ENCODE measurements around the gene WDR35. TPM values are rescaled to one million over a fixed set of nuclear protein-coding genes. Genes with fewer than 3 reads are reported as not detected.

The WDR35 gene
- total RNA-seq, 1 donor from 2014 or later, result 6.4 TPM

DNA sequence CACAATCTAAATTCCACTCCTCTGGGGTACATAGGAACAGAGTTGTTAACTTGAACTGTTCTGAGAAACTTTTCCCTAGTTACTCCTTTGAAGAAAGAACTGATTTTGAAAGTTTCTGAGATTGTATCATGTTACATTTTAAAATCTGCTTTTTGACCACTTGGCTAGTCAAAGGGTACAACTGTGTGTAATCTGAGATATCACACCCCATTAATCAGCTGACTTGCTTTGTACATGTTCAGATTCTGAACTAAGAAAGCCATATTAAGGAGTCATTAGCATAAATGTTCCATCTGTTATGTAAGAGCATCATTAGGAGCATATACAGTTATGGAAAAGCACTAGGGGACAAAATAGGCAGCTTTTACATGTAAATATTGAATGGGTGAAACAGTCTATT, 3.8 kb upstream of the WDR35 start:
- H3K9me3 Mint-ChIP-seq (ENCODE audit: unreplicated experiment), result no peaks in the 10 kb centered on the region
- no peaks in the 10 kb centered on the region for H3K27me3 Mint-ChIP-seq (ENCODE audit: unreplicated experiment)
- H3K27ac Mint-ChIP-seq (ENCODE audit: unreplicated experiment), result no peak overlapping the region
- no peak for TF ChIP-seq CTCF (IDR thresholded peaks at IDR 0.05; ENCODE audit: partially characterized antibody, unreplicated experiment)
- DNase-seq, result no peak
- no peak overlapping the region for H3K4me3 Mint-ChIP-seq (ENCODE audit: unreplicated experiment)
- peaks cover 6% of the 10 kb centered on the region for H3K4me1 Mint-ChIP-seq (ENCODE audit: low read depth, unreplicated experiment)
- no peaks in the 10 kb centered on the region for H3K36me3 Mint-ChIP-seq (ENCODE audit: unreplicated experiment)

- H3K9me3 Mint-ChIP-seq (ENCODE audit: unreplicated experiment), result no peaks in the 10 kb centered on the region
- TF ChIP-seq CTCF (IDR thresholded peaks at IDR 0.05; ENCODE audit: partially characterized antibody, unreplicated experiment), result no peak
- H3K27ac Mint-ChIP-seq (ENCODE audit: unreplicated experiment), result no peak overlapping the region
- no peaks in the 10 kb centered on the region for H3K27me3 Mint-ChIP-seq (ENCODE audit: unreplicated experiment)
- no peaks in the 10 kb centered on the region for H3K36me3 Mint-ChIP-seq (ENCODE audit: unreplicated experiment)
- no peak overlapping the region for H3K4me3 Mint-ChIP-seq (ENCODE audit: unreplicated experiment)
- no peak for DNase-seq
- peaks cover 6% of the 10 kb centered on the region for H3K4me1 Mint-ChIP-seq (ENCODE audit: low read depth, unreplicated experiment)
Observed at GRCh38 chr2:19991895-19992294, 2.0 kb upstream of the WDR35 start.

DNA sequence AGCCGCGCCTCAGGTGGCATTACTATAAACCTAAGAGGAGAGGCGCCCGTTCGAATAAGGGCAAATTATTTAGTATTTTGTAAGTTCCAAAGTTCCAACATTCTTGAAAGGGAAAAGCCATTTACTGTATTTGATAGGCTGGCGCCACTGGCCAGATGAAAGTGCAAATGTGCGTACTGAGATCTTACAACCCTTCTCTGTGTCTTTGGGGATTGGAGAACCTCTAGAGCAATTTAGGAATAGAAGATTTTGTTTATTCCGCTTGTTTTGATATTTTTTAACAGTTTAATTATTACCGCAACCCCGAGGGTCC, 467 bp upstream of the WDR35 start:
- Mint-ChIP-seq H3K27ac (ENCODE audit: unreplicated experiment) (peak overlapping the region; percentile 75), H3K27me3 (ENCODE audit: unreplicated experiment) (no peaks in the 10 kb centered on the region), H3K9me3 (ENCODE audit: unreplicated experiment) (no peaks in the 10 kb centered on the region), H3K4me3 (ENCODE audit: unreplicated experiment) (peak overlapping the region; percentile 96), H3K36me3 (ENCODE audit: unreplicated experiment) (no peaks in the 10 kb centered on the region), H3K4me1 (ENCODE audit: low read depth, unreplicated experiment) (peaks cover 6% of the 10 kb centered on the region)
- DNase-seq, result no peak
- TF ChIP-seq CTCF (IDR thresholded peaks at IDR 0.05; ENCODE audit: partially characterized antibody, unreplicated experiment), result no peak

- Mint-ChIP-seq H3K27ac (ENCODE audit: unreplicated experiment) (peak overlapping the region; percentile 45), H3K4me3 (ENCODE audit: unreplicated experiment) (peak overlapping the region; percentile 96), H3K9me3 (ENCODE audit: unreplicated experiment) (no peaks in the 10 kb centered on the region), H3K4me1 (ENCODE audit: low read depth, unreplicated experiment) (peaks cover 6% of the 10 kb centered on the region), H3K27me3 (ENCODE audit: unreplicated experiment) (no peaks in the 10 kb centered on the region), H3K36me3 (ENCODE audit: unreplicated experiment) (no peaks in the 10 kb centered on the region)
- no peak for DNase-seq
- TF ChIP-seq CTCF (IDR thresholded peaks at IDR 0.05; ENCODE audit: partially characterized antibody, unreplicated experiment), result no peak
Observed at GRCh38 chr2:19989342-19989666, 601 bp downstream of the WDR35 start.

DNA sequence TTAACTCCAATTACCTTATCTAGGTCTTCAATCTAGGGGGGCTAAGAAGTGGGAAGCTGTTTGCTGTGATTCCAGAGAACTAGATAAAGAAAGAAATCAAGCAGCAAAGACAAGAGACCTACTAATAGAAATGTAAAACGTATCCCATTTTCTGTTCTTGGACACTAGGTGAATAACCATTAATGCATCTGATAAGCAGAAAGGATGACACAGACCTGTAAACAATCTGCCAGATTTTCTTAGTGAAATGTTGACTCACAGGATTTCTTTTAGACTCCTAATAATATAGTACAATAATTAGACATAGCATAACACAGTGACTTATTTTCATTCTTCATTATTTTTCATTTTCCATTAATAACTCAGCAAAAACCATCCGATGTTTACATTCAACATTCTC, 1.3 kb downstream of the WDR35 start:
- TF ChIP-seq CTCF (IDR thresholded peaks at IDR 0.05; ENCODE audit: partially characterized antibody, unreplicated experiment), result no peak
- H3K36me3 Mint-ChIP-seq (ENCODE audit: unreplicated experiment), result no peaks in the 10 kb centered on the region
- peak overlapping the region; percentile 96 for H3K4me3 Mint-ChIP-seq (ENCODE audit: unreplicated experiment)
- no peaks in the 10 kb centered on the region for H3K9me3 Mint-ChIP-seq (ENCODE audit: unreplicated experiment)
- no peak for DNase-seq
- no peaks in the 10 kb centered on the region for H3K27me3 Mint-ChIP-seq (ENCODE audit: unreplicated experiment)
- no peak overlapping the region for H3K27ac Mint-ChIP-seq (ENCODE audit: unreplicated experiment)
- peaks cover 6% of the 10 kb centered on the region for H3K4me1 Mint-ChIP-seq (ENCODE audit: low read depth, unreplicated experiment)
